GM19455 (cell line): ENCODE results near the gene MBNL1.

ENCODE experiments used
- ATAC-seq: cut with Tn5 transposase; IDR thresholded peaks from one replicate; pipeline ENCODE4 v1.9.1; 2021; ENCODE audit not compliant: unreplicated experiment

MBNL1 gene

GRCh38 chr3:152295344-152295743, 26.6 kb downstream of the MBNL1 start:
- no peak for ATAC-seq

GRCh38 chr3:152295806-152296205, 27.1 kb downstream of the MBNL1 start:
- no peak for ATAC-seq

GRCh38 chr3:152296382-152296781, 27.7 kb downstream of the MBNL1 start:
- ATAC-seq: no peak

GRCh38 chr3:152296971-152297370, 28.2 kb downstream of the MBNL1 start:
- ATAC-seq: no peak

GRCh38 chr3:152298393-152299248, 29.9 kb downstream of the MBNL1 start:
- peak; percentile 71 for ATAC-seq

- ATAC-seq: peak; percentile 14
Measured at GRCh38 chr3:152299249-152299976, 30.7 kb downstream of the MBNL1 start.

GRCh38 chr3:152300029-152300731, 31.5 kb downstream of the MBNL1 start:
- ATAC-seq: no peak

- no peak for ATAC-seq
Measured at GRCh38 chr3:152301745-152302181, 33.0 kb downstream of the MBNL1 start.

- ATAC-seq: peak; percentile 54
Measured at GRCh38 chr3:152302521-152303021, 33.8 kb downstream of the MBNL1 start.

- ATAC-seq: no peak
Measured at GRCh38 chr3:152304160-152304559, 35.4 kb downstream of the MBNL1 start.

GRCh38 chr3:152305075-152305474, 36.3 kb downstream of the MBNL1 start:
- no peak for ATAC-seq

- no peak for ATAC-seq
Measured at GRCh38 chr3:152307829-152308474, 39.2 kb downstream of the MBNL1 start.

- ATAC-seq: no peak
Measured at GRCh38 chr3:152308475-152308844, 39.7 kb downstream of the MBNL1 start.

GRCh38 chr3:152309031-152309430, 40.3 kb downstream of the MBNL1 start:
- ATAC-seq: no peak

GRCh38 chr3:152309535-152310307, 41.0 kb downstream of the MBNL1 start:
- ATAC-seq: no peak

- ATAC-seq: no peak
Measured at GRCh38 chr3:152313430-152313829, 44.7 kb downstream of the MBNL1 start.

- ATAC-seq: no peak
Measured at GRCh38 chr3:152313914-152314313, 45.2 kb downstream of the MBNL1 start.

- no peak for ATAC-seq
Measured at GRCh38 chr3:152314677-152315353, 46.1 kb downstream of the MBNL1 start.

GRCh38 chr3:152315623-152316022, 46.9 kb downstream of the MBNL1 start:
- no peak for ATAC-seq

GRCh38 chr3:152316318-152316717, 47.6 kb downstream of the MBNL1 start:
- no peak for ATAC-seq
